Left lung (tissue), 10 donors: ENCODE measurements around the gene SETD1A. TPM values are rescaled to one million over a fixed set of nuclear protein-coding genes. Genes with fewer than 3 reads are reported as not detected.
"Not testable (repeated sequence)": the region's sequence is repeated elsewhere in the genome, so short reads cannot be mapped to it uniquely, and the experiment has no call there.

ENCODE experiments used
- ATAC-seq: fragments of 200-7000 bp; cut with Tn5 transposase; one replicate; pipeline ENCODE4 v1.9.1; 2020; ENCODE audit warnings: moderate library complexity
- DNase-seq, 4 donors: peaks; one replicate each; pipeline ENCODE4 v3.0.0-alpha.2; 2013 to 2020
- H3K27ac ChIP-seq, 2 donors: fragments of 200-600 bp; sonication (generic) in 1 of 2; one replicate each; pipeline versions ENCODE4 v1.5.0 to v1.8.0; 2020 to 2021
- H3K27me3 ChIP-seq, 2 donors: fragments of 200-600 bp; sonication (generic) in 1 of 2; one replicate each; pipeline versions ENCODE4 v1.5.0 to v1.8.0; 2020 to 2021
- H3K36me3 ChIP-seq, 2 donors: fragments of 200-600 bp; sonication (generic) in 1 of 2; one replicate each; pipeline versions ENCODE4 v1.5.0 to v1.8.0; 2020 to 2021
- H3K4me1 ChIP-seq, 2 donors: fragments of 200-600 bp; one replicate each; pipeline ENCODE4 v1.8.0; 2021
- H3K4me3 ChIP-seq, 2 donors: fragments of 200-600 bp; sonication (generic) in 1 of 2; one replicate each; pipeline versions ENCODE4 v1.5.0 to v1.8.0; 2020 to 2021; ENCODE audit warnings: mild to moderate bottlenecking in 1 of 2
- H3K9me3 ChIP-seq, 2 donors: fragments of 200-600 bp; sonication (generic) in 1 of 2; one replicate each; pipeline versions ENCODE4 v1.5.0 to v1.8.0; 2020 to 2021
- CTCF ChIP-seq, 2 donors: fragments of 200-600 bp; sonication (generic) in 1 of 2; IDR thresholded peaks; one replicate each; pipeline versions ENCODE4 v1.5.0 to v1.8.0; 2021; ENCODE audit warnings: antibody characterized with exemption in 2 of 2
- intact Hi-C, 2 donors: fragments of 100-400 bp; cut with DNase I; formaldehyde crosslinking; loops; one replicate each; pipeline versions ENCODE4 v1.11.2 to v1.14.2; 2022
- polyA plus RNA-seq, 6 donors: library from polyadenylated mRNA; unstranded; fragments of 120-200 nt; gene quantifications; one replicate each; pipeline ENCODE4 v1.2.1, GENCODE V29; 2013; ENCODE audit not compliant: insufficient read length in 6 of 6
- total RNA-seq, 2 donors: library from RNA; stranded (reverse); fragmentation: NEBNext Ultra II Directional; extraction: Animal tissue kit (Norgen Biotek cat#: 25700); gene quantifications; one replicate each; pipeline ENCODE4 v1.2.1, GENCODE V29; 2021
- donor health status: DM: no; HTN: yes; CAD: no.
- donor health status: DM: no; HTN: no; CAD: no.

The SETD1A gene
- total and polyA plus RNA-seq, 8 donors, result 12.1 to 21.5 (median 15.3) TPM

- intact Hi-C loops, result no loop called here
- Histone ChIP-seq H3K36me3 (peaks cover 0 to 34% of the 10 kb centered on the region in 2 donors), H3K9me3 (no peaks in the 10 kb centered on the region), H3K4me3 (no peak overlapping the region), H3K27me3 (no peaks in the 10 kb centered on the region), H3K4me1 (peaks cover 4 to 26% of the 10 kb centered on the region in 2 donors), H3K27ac (no peak overlapping the region)
- ATAC-seq (no peak), DNase-seq (no peak)
- no peak for TF ChIP-seq CTCF (IDR thresholded peaks at IDR 0.05)
These were observed 19.9 kb upstream of the SETD1A start for GRCh38 chr16:30937692-30938091.

GRCh38 chr16:30939571-30939970 is 18.0 kb upstream of the SETD1A start:
- H3K4me3 ChIP-seq, DNase-seq, H3K27me3 ChIP-seq, intact Hi-C loops, H3K9me3 ChIP-seq, ATAC-seq, H3K27ac ChIP-seq: not testable (repeated sequence)
- H3K4me1 ChIP-seq, result peaks cover 4 to 27% of the 10 kb centered on the region in 2 donors
- H3K36me3 ChIP-seq, result peaks cover 0 to 26% of the 10 kb centered on the region in 2 donors

- Histone ChIP-seq H3K4me1 (peaks cover 4 to 27% of the 10 kb centered on the region in 2 donors), H3K9me3 (no peaks in the 10 kb centered on the region), H3K36me3 (peaks cover 0 to 43% of the 10 kb centered on the region in 2 donors), H3K4me3 (no peak overlapping the region), H3K27me3 (no peaks in the 10 kb centered on the region), H3K27ac (peak overlapping the region in 1 of 2 donors; percentile 46)
- TF ChIP-seq CTCF (IDR thresholded peaks at IDR 0.05), result peak; percentile 83 to 93
- intact Hi-C loops, result no loop called here
- ATAC-seq (peak; percentile 98), DNase-seq (peak in 3 of 4 donors; percentile 70 to 94 (median 84))
These were observed 15.7 kb upstream of the SETD1A start for GRCh38 chr16:30941600-30942425.

- ATAC-seq, result peak; percentile 6
- no peaks in the 10 kb centered on the region for H3K27me3 ChIP-seq
- no peak for TF ChIP-seq CTCF (IDR thresholded peaks at IDR 0.05)
- intact Hi-C loops, result no loop called here
- H3K4me3 ChIP-seq, result no peak overlapping the region
- no peaks in the 10 kb centered on the region for H3K9me3 ChIP-seq
- H3K4me1 ChIP-seq, result peaks cover 4 to 25% of the 10 kb centered on the region in 2 donors
- H3K27ac ChIP-seq, result peak overlapping the region in 1 of 2 donors; percentile 46
- DNase-seq, result no peak
- peaks cover 0 to 43% of the 10 kb centered on the region in 2 donors for H3K36me3 ChIP-seq
These were observed 15.1 kb upstream of the SETD1A start for GRCh38 chr16:30942426-30942806.

GRCh38 chr16:30944352-30944751 is 13.2 kb upstream of the SETD1A start:
- ATAC-seq, result no peak
- H3K36me3 ChIP-seq, result peaks cover 0 to 38% of the 10 kb centered on the region in 2 donors
- intact Hi-C loops, result no loop called here

More at GRCh38 chr16:30944352-30944751, 13.2 kb upstream of the SETD1A start:
- no peak for TF ChIP-seq CTCF (IDR thresholded peaks at IDR 0.05)
- no peaks in the 10 kb centered on the region for H3K9me3 ChIP-seq
- peaks cover 4 to 21% of the 10 kb centered on the region in 2 donors for H3K4me1 ChIP-seq
- no peak for DNase-seq
- no peak overlapping the region for H3K4me3 ChIP-seq
- H3K27me3 ChIP-seq, result no peaks in the 10 kb centered on the region
- no peak overlapping the region for H3K27ac ChIP-seq
